A549 (cell line): Measurements from ENCODE around the gene SLC17A9.

ENCODE experiments used
- EP300 ChIP-seq, 2 experiments: fragments of >200 bp; sonication (Bioruptor Twin); formaldehyde crosslinking; IDR thresholded peaks; 2 replicates in 1 of 2; 3 replicates in 1 of 2; pipeline ENCODE4 v1.6.1; 2016 to 2017
- ESRRA ChIP-seq: fragments of 150-350 bp; IDR thresholded peaks from 2 replicates; pipeline ENCODE4 v1.6.1; 2014; ENCODE audit warnings: mild to moderate bottlenecking, low read length, borderline replicate concordance
- FOXS1 ChIP-seq: fragments of 250-450 bp; sonication (Bioruptor Pico); IDR thresholded peaks from 2 replicates; pipeline ENCODE4 v1.5.0; 2020; ENCODE audit warnings: mild to moderate bottlenecking, moderate library complexity
- JUN ChIP-seq, 2 experiments: fragments of >200 bp; sonication (Bioruptor Twin); formaldehyde crosslinking; IDR thresholded peaks; 2 replicates in 1 of 2; 3 replicates in 1 of 2; pipeline ENCODE4 v1.6.1; 2016 to 2017
- NFE2L2 ChIP-seq: fragments of 150-350 bp; conservative IDR thresholded peaks from 2 replicates; pipeline ENCODE4 v1.6.1; 2014; ENCODE audit warnings: low read length
- POLR2A ChIP-seq: IDR thresholded peaks from 2 replicates; pipeline ENCODE4 v1.6.1; 2012; ENCODE audit warnings: mild to moderate bottlenecking, low read length
- RAD21 ChIP-seq, 2 experiments: fragments of >200 bp in 1 of 2; sonication (Bioruptor Twin) in 1 of 2; formaldehyde crosslinking in 1 of 2; IDR thresholded peaks in 1 of 2; conservative IDR thresholded peaks in 1 of 2; 2 replicates in 1 of 2; 3 replicates in 1 of 2; pipeline ENCODE4 v1.6.1; 2012 to 2018; ENCODE audit warnings: inconsistent platforms in 1 of 2
- RARB ChIP-seq: fragments of 250-450 bp; sonication (Bioruptor Pico); IDR thresholded peaks from 2 replicates; pipeline ENCODE4 v1.8.0; 2021; ENCODE audit warnings: mild to moderate bottlenecking, moderate library complexity
- RCOR1 ChIP-seq: fragments of 150-350 bp; IDR thresholded peaks from 2 replicates; pipeline ENCODE4 v1.6.1; 2014; ENCODE audit warnings: antibody characterized with exemption, low read length, low read depth
- RFX5 ChIP-seq: fragments of 450-650 bp; IDR thresholded peaks from 2 replicates; pipeline ENCODE4 v1.7.1; 2014; ENCODE audit warnings: antibody characterized with exemption, mild to moderate bottlenecking, moderate library complexity
- TF ChIP-seq, protein P1 (sequence below): fragments of >200 bp; sonication (Bioruptor Twin); formaldehyde crosslinking; IDR thresholded peaks from 3 replicates; pipeline ENCODE4 v1.5.1; 2016
- TF ChIP-seq, protein P2 (sequence below): fragments of 200-600 bp; sonication (generic); IDR thresholded peaks from 2 replicates; pipeline ENCODE4 v1.6.1; 2016; ENCODE audit warnings: antibody characterized with exemption, mild to moderate bottlenecking, moderate library complexity

- TF ChIP-seq, protein P1, sequence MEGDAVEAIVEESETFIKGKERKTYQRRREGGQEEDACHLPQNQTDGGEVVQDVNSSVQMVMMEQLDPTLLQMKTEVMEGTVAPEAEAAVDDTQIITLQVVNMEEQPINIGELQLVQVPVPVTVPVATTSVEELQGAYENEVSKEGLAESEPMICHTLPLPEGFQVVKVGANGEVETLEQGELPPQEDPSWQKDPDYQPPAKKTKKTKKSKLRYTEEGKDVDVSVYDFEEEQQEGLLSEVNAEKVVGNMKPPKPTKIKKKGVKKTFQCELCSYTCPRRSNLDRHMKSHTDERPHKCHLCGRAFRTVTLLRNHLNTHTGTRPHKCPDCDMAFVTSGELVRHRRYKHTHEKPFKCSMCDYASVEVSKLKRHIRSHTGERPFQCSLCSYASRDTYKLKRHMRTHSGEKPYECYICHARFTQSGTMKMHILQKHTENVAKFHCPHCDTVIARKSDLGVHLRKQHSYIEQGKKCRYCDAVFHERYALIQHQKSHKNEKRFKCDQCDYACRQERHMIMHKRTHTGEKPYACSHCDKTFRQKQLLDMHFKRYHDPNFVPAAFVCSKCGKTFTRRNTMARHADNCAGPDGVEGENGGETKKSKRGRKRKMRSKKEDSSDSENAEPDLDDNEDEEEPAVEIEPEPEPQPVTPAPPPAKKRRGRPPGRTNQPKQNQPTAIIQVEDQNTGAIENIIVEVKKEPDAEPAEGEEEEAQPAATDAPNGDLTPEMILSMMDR, result no peak
- TF ChIP-seq RFX5, result no peak
- TF ChIP-seq EP300 (IDR thresholded peaks at IDR 0.05), result no peak
- TF ChIP-seq ESRRA, result no peak
- TF ChIP-seq FOXS1 (CRISPR knock-in tag), result no peak
- TF ChIP-seq POLR2A, result no peak
- TF ChIP-seq RAD21 (conservative IDR thresholded peaks at IDR 0.05 in 1 of 2, IDR thresholded peaks at IDR 0.05 in 1 of 2), result no peak
- no peak for TF ChIP-seq RARB (CRISPR knock-in tag)
- TF ChIP-seq JUN (IDR thresholded peaks at IDR 0.05), result no peak
- TF ChIP-seq, protein P2, sequence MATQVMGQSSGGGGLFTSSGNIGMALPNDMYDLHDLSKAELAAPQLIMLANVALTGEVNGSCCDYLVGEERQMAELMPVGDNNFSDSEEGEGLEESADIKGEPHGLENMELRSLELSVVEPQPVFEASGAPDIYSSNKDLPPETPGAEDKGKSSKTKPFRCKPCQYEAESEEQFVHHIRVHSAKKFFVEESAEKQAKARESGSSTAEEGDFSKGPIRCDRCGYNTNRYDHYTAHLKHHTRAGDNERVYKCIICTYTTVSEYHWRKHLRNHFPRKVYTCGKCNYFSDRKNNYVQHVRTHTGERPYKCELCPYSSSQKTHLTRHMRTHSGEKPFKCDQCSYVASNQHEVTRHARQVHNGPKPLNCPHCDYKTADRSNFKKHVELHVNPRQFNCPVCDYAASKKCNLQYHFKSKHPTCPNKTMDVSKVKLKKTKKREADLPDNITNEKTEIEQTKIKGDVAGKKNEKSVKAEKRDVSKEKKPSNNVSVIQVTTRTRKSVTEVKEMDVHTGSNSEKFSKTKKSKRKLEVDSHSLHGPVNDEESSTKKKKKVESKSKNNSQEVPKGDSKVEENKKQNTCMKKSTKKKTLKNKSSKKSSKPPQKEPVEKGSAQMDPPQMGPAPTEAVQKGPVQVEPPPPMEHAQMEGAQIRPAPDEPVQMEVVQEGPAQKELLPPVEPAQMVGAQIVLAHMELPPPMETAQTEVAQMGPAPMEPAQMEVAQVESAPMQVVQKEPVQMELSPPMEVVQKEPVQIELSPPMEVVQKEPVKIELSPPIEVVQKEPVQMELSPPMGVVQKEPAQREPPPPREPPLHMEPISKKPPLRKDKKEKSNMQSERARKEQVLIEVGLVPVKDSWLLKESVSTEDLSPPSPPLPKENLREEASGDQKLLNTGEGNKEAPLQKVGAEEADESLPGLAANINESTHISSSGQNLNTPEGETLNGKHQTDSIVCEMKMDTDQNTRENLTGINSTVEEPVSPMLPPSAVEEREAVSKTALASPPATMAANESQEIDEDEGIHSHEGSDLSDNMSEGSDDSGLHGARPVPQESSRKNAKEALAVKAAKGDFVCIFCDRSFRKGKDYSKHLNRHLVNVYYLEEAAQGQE, result no peak
- TF ChIP-seq NFE2L2, result no peak
- no peak for TF ChIP-seq RCOR1
These were observed 38.8 kb downstream of the SLC17A9 start for GRCh38 chr20:62991196-62991807.
